ENCODE results near the gene KLHL6.

GRCh38 chr3:183548262-183548769 lies 7.2 kb downstream of the KLHL6 start:
- TF ChIP-seq CTCF (IDR thresholded peaks at IDR 0.05) (no peak), POLR2A (IDR thresholded peaks at IDR 0.05) (no peak)

Measured in adrenal gland (tissue), 5 donors.